GM10266 (cell line): ENCODE results near the gene FPR2.

Experiments
- DNase-seq: peaks from one replicate; pipeline ENCODE4 v3.0.0; 2012; ENCODE audit errors: extremely low spot score
- CTCF ChIP-seq: IDR thresholded peaks from 2 replicates; pipeline ENCODE4 v1.5.1; 2012; ENCODE audit warnings: mild to moderate bottlenecking, low read depth; ENCODE audit not compliant: control insufficient read depth, insufficient read depth; ENCODE audit errors: missing control alignments

The FPR2 gene

GRCh38 chr19:51740356-51740755 is 20.6 kb upstream of the FPR2 start:
- no peak for TF ChIP-seq CTCF
- DNase-seq = no peak

- TF ChIP-seq CTCF = no peak
- no peak for DNase-seq
Measured at GRCh38 chr19:51742789-51743188, 18.2 kb upstream of the FPR2 start.

DNA sequence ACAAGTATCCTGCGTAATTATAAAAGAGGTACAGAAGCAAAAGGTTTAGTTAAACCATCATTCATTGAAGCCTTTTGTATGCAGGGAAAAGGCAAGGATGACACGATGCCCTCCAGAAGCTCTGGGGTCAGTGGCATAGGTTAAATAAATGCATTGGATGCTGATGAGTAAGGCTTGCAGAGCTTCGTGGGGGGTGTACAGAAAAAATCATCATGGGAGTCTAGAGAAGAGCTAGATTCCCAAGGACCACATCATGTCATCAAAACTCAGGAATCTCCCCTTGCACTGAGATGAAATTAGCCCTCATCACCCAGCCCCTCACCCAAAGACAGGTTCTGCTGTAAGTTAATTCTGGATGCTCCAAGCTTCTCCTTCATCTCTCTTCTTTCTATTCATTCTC is 17.6 kb upstream of the FPR2 start:
- TF ChIP-seq CTCF = no peak
- DNase-seq = no peak

DNA sequence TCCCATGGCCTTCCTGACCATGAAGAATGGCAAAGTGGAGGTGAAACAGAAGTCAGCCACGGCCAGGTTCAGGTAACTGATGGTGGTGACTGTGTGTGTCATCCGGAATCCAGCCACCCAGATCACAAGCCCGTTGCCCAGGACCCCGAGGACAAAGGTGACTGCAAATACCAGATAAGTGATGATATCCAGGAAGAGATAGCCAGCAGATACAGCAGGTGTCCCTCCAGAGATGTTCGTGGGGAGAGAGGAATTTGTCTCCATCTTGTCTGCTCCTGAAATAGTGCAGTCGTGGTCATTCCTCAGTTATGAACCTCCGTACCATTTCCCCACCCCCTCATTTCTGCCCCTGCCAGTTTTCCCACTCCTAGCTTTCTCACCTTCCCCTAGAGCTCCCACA is 14.2 kb upstream of the FPR2 start:
- TF ChIP-seq CTCF = no peak
- DNase-seq = no peak

DNA sequence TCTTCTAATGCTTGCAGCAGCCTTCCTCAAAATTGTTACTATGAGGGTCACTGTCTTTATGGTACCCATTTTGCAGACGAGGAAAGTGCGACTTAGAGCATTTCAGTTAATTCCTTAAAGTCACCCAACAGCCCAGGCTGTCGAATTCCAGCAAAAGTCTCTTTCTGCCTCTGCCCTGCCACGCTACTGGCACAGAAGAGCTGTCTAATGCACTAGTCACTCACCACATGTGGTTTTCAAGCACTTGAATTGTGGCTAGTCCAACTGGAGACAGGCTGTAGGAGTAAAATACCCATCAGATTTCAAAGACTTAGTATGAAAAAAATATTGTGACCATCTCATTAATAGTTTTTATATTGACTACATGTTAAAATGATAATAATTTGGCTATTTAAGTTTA is 11.0 kb upstream of the FPR2 start:
- no peak for DNase-seq
- no peak for TF ChIP-seq CTCF

- DNase-seq = no peak
- TF ChIP-seq CTCF = no peak
Measured at GRCh38 chr19:51750400-51751094, 10.4 kb upstream of the FPR2 start.

DNA sequence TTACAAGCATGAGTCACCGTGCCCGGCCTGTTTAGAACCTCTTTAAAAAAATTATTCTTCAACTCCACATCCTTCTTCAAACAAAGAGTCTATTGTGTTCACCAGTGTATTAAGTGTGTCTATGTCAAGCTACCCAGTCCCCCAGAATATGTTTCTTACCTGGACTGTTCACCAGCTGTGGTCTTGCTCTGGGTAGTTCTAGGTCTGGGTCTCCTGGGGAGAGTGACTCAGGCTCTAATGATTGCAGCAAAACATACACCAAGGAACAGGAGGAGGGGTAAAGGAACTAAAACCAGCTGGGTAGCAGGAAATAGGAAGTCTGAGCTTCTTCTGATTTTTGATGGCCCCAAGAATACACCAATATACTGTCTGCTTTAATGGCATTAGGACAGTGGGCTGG is 9.3 kb upstream of the FPR2 start, which contains the start of gene FPR1:
Gene FPR1 (minus strand): TSS at position 224 of the 400 bp plus-strand sequence. CDS start 4,884 bp downstream, outside the sequence.
- no peak for DNase-seq
- no peak for TF ChIP-seq CTCF
